SK-N-SH treated with all-trans-retinoic acid at 6 μM for 48 hours (cell line): Measurements from ENCODE around the gene DSE.

ENCODE experiments used
- ATAC-seq: fragments of 200-7000 bp; cut with Tn5 transposase; 3 replicates; pipeline ENCODE4 v1.9.1; 2020; ENCODE audit warnings: mild to moderate bottlenecking, moderate library complexity
- ARNTL ChIP-seq: fragments of 450-650 bp; formaldehyde crosslinking; IDR thresholded peaks from 2 replicates; pipeline ENCODE4 v1.5.0; 2020; ENCODE audit warnings: low read depth, mild to moderate bottlenecking, moderate library complexity, borderline replicate concordance
- BACH2 ChIP-seq: fragments of 250-450 bp; sonication (Bioruptor Pico); IDR thresholded peaks from 2 replicates; pipeline ENCODE4 v1.9.0; 2021; ENCODE audit warnings: mild to moderate bottlenecking, borderline replicate concordance
- CSDC2 ChIP-seq: fragments of 250-450 bp; sonication (Bioruptor Pico); IDR thresholded peaks from 2 replicates; pipeline ENCODE4 v1.5.0; 2020; ENCODE audit warnings: mild to moderate bottlenecking, moderate library complexity
- GLIS3 ChIP-seq: fragments of 250-450 bp; sonication (Bioruptor Pico); IDR thresholded peaks from 2 replicates; pipeline ENCODE4 v1.5.0; 2020; ENCODE audit warnings: mild to moderate bottlenecking, moderate library complexity
- ISL1 ChIP-seq: fragments of 250-450 bp; sonication (Bioruptor Pico); IDR thresholded peaks from 2 replicates; pipeline ENCODE4 v2.1.2; 2022; ENCODE audit warnings: mild to moderate bottlenecking, moderate library complexity
- PATZ1 ChIP-seq: fragments of 250-450 bp; sonication (Bioruptor Pico); IDR thresholded peaks from 2 replicates; pipeline ENCODE4 v1.8.0; 2020; ENCODE audit warnings: mild to moderate bottlenecking, moderate library complexity, borderline replicate concordance
- POU6F1 ChIP-seq: fragments of 250-450 bp; sonication (Bioruptor Pico); IDR thresholded peaks from 2 replicates; pipeline ENCODE4 v1.8.0; 2021; ENCODE audit warnings: low read depth, mild to moderate bottlenecking, moderate library complexity, borderline replicate concordance
- SNAI2 ChIP-seq: fragments of 250-450 bp; sonication (Bioruptor Pico); IDR thresholded peaks from 2 replicates; pipeline ENCODE4 v1.5.0; 2020; ENCODE audit warnings: mild to moderate bottlenecking, moderate library complexity
- TOX ChIP-seq: fragments of 250-450 bp; sonication (Bioruptor Pico); IDR thresholded peaks from 2 replicates; pipeline ENCODE4 v1.8.0; 2021; ENCODE audit warnings: mild to moderate bottlenecking, moderate library complexity, borderline replicate concordance
- ZC3H10 ChIP-seq: fragments of 250-450 bp; sonication (Bioruptor Pico); IDR thresholded peaks from 2 replicates; pipeline ENCODE4 v1.5.1; 2021; ENCODE audit warnings: mild to moderate bottlenecking, moderate library complexity
- ZFP3 ChIP-seq: fragments of 250-450 bp; sonication (Bioruptor Pico); IDR thresholded peaks from 2 replicates; pipeline ENCODE4 v1.5.0; 2020; ENCODE audit warnings: mild to moderate bottlenecking, moderate library complexity
- ZFP30 ChIP-seq: fragments of 450-650 bp; formaldehyde crosslinking; IDR thresholded peaks from 2 replicates; pipeline ENCODE4 v1.5.0; 2022; ENCODE audit warnings: mild to moderate bottlenecking, moderate library complexity
- ZNF565 ChIP-seq: fragments of 450-650 bp; formaldehyde crosslinking; conservative IDR thresholded peaks from 2 replicates; pipeline ENCODE4 v1.5.0; 2020; ENCODE audit warnings: low read depth, mild to moderate bottlenecking, moderate library complexity
- ZNF70 ChIP-seq: fragments of 450-650 bp; formaldehyde crosslinking; IDR thresholded peaks from 2 replicates; pipeline ENCODE4 v1.5.0; 2020; ENCODE audit warnings: mild to moderate bottlenecking, moderate library complexity
- ZNF8 ChIP-seq: fragments of 450-650 bp; formaldehyde crosslinking; IDR thresholded peaks from 2 replicates; pipeline ENCODE4 v1.5.0; 2020; ENCODE audit warnings: mild to moderate bottlenecking, moderate library complexity
- TF ChIP-seq, protein P1 (sequence below): fragments of 250-450 bp; sonication (Bioruptor Pico); IDR thresholded peaks from 2 replicates; pipeline ENCODE4 v1.5.1; 2020; ENCODE audit warnings: low read depth, mild to moderate bottlenecking, moderate library complexity
- TF ChIP-seq, protein P2 (sequence below): fragments of 250-450 bp; sonication (Bioruptor Pico); IDR thresholded peaks from 2 replicates; pipeline ENCODE4 v1.5.1; 2021; ENCODE audit warnings: mild to moderate bottlenecking, moderate library complexity
- TF ChIP-seq, protein P3 (sequence below): fragments of 250-450 bp; sonication (Bioruptor Pico); IDR thresholded peaks from 2 replicates; pipeline ENCODE4 v1.5.0; 2020; ENCODE audit warnings: mild to moderate bottlenecking, moderate library complexity

The DSE gene

GRCh38 chr6:116436586-116436985, 65.8 kb downstream of the DSE start:
- TF ChIP-seq GLIS3 (CRISPR knock-in tag) (no peak), ZFP3 (CRISPR knock-in tag) (no peak), ZC3H10 (no peak), CSDC2 (CRISPR knock-in tag) (no peak), ZNF70 (CRISPR knock-in tag) (no peak), POU6F1 (no peak), ISL1 (no peak), ZNF565 (no peak), ZNF8 (CRISPR knock-in tag) (no peak), ZFP30 (CRISPR knock-in tag) (no peak), ARNTL (CRISPR knock-in tag) (no peak)
- TF ChIP-seq, protein P1, sequence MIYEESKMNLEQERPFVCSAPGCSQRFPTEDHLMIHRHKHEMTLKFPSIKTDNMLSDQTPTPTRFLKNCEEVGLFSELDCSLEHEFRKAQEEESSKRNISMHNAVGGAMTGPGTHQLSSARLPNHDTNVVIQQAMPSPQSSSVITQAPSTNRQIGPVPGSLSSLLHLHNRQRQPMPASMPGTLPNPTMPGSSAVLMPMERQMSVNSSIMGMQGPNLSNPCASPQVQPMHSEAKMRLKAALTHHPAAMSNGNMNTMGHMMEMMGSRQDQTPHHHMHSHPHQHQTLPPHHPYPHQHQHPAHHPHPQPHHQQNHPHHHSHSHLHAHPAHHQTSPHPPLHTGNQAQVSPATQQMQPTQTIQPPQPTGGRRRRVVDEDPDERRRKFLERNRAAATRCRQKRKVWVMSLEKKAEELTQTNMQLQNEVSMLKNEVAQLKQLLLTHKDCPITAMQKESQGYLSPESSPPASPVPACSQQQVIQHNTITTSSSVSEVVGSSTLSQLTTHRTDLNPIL (CRISPR knock-in tag), result no peak
- TF ChIP-seq, protein P2, sequence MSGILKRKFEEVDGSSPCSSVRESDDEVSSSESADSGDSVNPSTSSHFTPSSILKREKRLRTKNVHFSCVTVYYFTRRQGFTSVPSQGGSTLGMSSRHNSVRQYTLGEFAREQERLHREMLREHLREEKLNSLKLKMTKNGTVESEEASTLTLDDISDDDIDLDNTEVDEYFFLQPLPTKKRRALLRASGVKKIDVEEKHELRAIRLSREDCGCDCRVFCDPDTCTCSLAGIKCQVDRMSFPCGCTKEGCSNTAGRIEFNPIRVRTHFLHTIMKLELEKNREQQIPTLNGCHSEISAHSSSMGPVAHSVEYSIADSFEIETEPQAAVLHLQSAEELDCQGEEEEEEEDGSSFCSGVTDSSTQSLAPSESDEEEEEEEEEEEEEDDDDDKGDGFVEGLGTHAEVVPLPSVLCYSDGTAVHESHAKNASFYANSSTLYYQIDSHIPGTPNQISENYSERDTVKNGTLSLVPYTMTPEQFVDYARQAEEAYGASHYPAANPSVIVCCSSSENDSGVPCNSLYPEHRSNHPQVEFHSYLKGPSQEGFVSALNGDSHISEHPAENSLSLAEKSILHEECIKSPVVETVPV (CRISPR knock-in tag), result no peak
- no peak for ATAC-seq

DNA sequence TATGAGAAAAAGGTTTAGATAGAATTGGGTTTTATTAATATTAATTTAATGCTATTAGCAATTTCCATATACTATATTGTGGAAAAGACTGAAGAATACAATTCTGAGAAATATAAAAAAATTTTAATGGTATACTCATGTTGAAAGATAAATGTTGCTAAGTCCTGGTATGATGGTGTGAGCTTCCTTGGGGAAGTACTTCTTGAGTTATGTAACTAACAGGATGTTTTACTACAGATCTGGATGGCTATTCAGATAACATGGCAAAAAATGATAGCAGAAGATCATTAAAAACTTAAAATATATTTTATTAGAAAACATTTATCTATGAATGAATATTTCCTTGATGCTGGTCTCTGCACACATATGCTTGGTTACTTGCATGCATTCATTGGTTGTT, 66.9 kb downstream of the DSE start:
- no peak for ATAC-seq

DNA sequence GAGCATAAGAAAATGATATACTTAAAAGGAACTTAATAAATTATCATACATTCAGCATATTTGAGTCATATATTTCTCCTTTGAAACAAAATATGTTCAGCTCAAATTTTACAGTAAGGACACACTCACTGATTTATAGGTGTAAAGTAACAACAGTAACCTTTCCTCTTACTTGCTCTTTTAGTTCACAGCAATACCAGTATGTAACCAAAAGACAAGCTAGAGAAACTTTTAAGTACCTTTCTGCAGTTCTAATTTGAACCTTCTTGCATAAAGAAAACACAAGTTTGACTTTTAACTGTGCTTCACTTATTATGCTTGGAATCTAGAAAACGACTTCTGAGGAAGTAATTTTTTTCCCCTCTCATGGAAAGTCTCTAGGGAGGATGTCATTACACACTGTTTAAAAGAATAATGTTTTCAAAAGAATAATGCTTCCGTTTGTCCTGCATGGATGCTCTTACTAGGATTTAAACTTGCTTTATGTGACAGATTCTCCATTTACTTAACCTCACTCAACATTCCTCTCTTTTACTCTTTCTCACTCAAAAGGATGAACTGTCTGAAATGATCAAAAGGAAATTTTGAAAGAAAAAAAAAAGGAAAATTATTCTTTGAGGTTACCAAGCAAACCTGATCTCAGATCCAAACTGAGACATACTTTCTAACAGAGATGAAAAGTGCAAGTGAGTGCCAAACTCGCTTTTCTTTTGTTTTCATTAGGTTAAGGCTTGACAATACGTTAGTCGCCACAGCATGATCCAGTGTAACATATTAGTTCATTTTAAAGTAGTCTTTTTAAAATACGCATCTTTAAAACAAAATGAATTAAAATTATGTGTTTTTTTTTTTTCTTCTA, 68.1 kb downstream of the DSE start:
- peak; percentile 42 for ATAC-seq
- TF ChIP-seq SNAI2 (no peak), ISL1 (peak; percentile 41; the same call in 1 of the 2 replicates), TOX (CRISPR knock-in tag) (no peak)
- TF ChIP-seq, protein P3, sequence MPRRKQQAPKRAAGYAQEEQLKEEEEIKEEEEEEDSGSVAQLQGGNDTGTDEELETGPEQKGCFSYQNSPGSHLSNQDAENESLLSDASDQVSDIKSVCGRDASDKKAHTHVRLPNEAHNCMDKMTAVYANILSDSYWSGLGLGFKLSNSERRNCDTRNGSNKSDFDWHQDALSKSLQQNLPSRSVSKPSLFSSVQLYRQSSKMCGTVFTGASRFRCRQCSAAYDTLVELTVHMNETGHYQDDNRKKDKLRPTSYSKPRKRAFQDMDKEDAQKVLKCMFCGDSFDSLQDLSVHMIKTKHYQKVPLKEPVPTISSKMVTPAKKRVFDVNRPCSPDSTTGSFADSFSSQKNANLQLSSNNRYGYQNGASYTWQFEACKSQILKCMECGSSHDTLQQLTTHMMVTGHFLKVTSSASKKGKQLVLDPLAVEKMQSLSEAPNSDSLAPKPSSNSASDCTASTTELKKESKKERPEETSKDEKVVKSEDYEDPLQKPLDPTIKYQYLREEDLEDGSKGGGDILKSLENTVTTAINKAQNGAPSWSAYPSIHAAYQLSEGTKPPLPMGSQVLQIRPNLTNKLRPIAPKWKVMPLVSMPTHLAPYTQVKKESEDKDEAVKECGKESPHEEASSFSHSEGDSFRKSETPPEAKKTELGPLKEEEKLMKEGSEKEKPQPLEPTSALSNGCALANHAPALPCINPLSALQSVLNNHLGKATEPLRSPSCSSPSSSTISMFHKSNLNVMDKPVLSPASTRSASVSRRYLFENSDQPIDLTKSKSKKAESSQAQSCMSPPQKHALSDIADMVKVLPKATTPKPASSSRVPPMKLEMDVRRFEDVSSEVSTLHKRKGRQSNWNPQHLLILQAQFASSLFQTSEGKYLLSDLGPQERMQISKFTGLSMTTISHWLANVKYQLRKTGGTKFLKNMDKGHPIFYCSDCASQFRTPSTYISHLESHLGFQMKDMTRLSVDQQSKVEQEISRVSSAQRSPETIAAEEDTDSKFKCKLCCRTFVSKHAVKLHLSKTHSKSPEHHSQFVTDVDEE (CRISPR knock-in tag), result no peak
- TF ChIP-seq, all 23 proteins: peak for 1

More for the DNA sequence above, 66.9 kb downstream of the DSE start:
- TF ChIP-seq ZNF70 (CRISPR knock-in tag) (no peak), PATZ1 (CRISPR knock-in tag) (no peak), ISL1 (no peak), ZFP3 (CRISPR knock-in tag) (no peak), ZC3H10 (no peak), BACH2 (CRISPR knock-in tag) (no peak), ZNF565 (no peak)
- TF ChIP-seq, protein P3 (CRISPR knock-in tag), result no peak
